Measurements from ENCODE around the gene BPGM.

The BPGM gene

GRCh38 chr7:134697205-134697886 lies 50.7 kb downstream of the BPGM start:
- TF ChIP-seq CTCF (IDR thresholded peaks at IDR 0.05; ENCODE audit: low read depth, low read length) = no peak
- H3K4me3 ChIP-seq (ENCODE audit: low read depth, low read length) = no peak overlapping the region

GRCh38 chr7:134698481-134698880 lies 51.8 kb downstream of the BPGM start:
- TF ChIP-seq CTCF (IDR thresholded peaks at IDR 0.05; ENCODE audit: low read depth, low read length) = no peak
- no peak overlapping the region for H3K4me3 ChIP-seq (ENCODE audit: low read depth, low read length)

- no peak for TF ChIP-seq CTCF (IDR thresholded peaks at IDR 0.05; ENCODE audit: low read depth, low read length)
- H3K4me3 ChIP-seq (ENCODE audit: low read depth, low read length) = no peak overlapping the region
Measured at GRCh38 chr7:134699021-134699818, 52.6 kb downstream of the BPGM start.

GRCh38 chr7:134699899-134700298 lies 53.2 kb downstream of the BPGM start:
- no peak overlapping the region for H3K4me3 ChIP-seq (ENCODE audit: low read depth, low read length)
- no peak for TF ChIP-seq CTCF (IDR thresholded peaks at IDR 0.05; ENCODE audit: low read depth, low read length)

- H3K4me3 ChIP-seq (ENCODE audit: low read depth, low read length) = no peak overlapping the region
- no peak for TF ChIP-seq CTCF (IDR thresholded peaks at IDR 0.05; ENCODE audit: low read depth, low read length)
Measured at GRCh38 chr7:134701272-134701671, 54.6 kb downstream of the BPGM start.

- no peak for TF ChIP-seq CTCF (IDR thresholded peaks at IDR 0.05; ENCODE audit: low read depth, low read length)
- no peak overlapping the region for H3K4me3 ChIP-seq (ENCODE audit: low read depth, low read length)
Measured at GRCh38 chr7:134702366-134703240, 56.0 kb downstream of the BPGM start.

All from WI38 (cell line).